ENCODE measurements around the gene PNMT.

PNMT gene

DNA sequence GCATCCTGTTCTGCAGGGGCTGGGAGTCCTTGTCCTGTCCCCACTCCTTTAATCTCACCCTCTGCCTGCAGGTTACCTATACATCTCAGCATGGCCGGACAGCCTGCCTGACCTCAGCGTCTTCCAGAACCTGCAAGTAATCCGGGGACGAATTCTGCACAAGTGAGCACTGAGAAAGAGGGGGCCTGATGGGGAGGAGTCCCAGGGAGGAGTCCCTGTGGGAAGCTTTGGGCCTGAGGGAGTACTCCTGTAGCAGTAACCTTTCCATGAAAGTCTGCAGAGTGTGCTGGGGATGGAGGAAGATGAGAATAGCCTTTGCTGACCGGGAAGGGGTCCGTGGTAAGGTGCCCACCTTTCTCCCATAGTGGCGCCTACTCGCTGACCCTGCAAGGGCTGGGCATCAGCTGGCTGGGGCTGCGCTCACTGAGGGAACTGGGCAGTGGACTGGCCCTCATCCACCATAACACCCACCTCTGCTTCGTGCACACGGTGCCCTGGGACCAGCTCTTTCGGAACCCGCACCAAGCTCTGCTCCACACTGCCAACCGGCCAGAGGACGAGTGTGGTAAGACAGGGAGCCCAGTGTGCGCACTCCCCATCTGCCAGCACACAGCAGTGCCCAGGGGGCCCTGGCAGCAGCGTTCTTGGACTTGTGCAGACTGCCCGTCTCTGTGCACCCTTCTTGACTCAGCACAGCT is 47.3 kb downstream of the PNMT start:
- DNase-seq, result no peak

GRCh38 chr17:39716073-39716818 is 48.0 kb downstream of the PNMT start:
- DNase-seq, result no peak

- no peak for DNase-seq
Measured at GRCh38 chr17:39716879-39717536, 48.8 kb downstream of the PNMT start.

DNA sequence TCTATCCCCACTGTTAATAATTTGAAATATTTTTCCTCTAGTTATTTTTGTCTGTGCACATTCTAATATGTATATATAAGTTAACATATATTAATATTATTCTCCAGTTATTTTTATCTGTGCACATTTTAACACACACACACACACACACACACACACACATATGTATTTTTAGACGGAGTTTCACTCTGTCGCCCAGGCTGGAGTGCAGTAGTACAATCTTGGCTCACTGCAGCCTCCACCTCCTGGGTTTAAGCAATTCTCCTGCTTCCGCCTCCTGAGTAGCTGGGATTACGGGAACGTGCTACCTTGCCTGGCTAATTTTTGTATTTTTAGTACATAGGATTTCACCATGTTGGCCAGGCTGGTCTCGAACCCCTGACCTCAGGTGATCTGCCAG is 49.4 kb downstream of the PNMT start:
- DNase-seq, result no peak

- DNase-seq, result no peak
Measured at GRCh38 chr17:39719563-39720355, 51.5 kb downstream of the PNMT start.
